Transverse colon (tissue), 4 donors: Measurements from ENCODE around the gene AKT3. TPM values are rescaled to one million over a fixed set of nuclear protein-coding genes. Genes with fewer than 3 reads are reported as not detected.

Source experiments
- DNase-seq: peaks from one replicate; pipeline ENCODE4 v3.0.0-alpha.2; 2019
- H3K27ac ChIP-seq, 4 donors: fragments of 200-600 bp; sonication (generic); 2 replicates each; pipeline ENCODE4 v1.5.1; 2016 to 2018; ENCODE audit warnings: inconsistent platforms in 4 of 4
- H3K27me3 ChIP-seq: fragments of 200-600 bp; sonication (generic); 2 replicates; pipeline ENCODE4 v1.5.1; 2017; ENCODE audit warnings: inconsistent platforms
- H3K36me3 ChIP-seq, 4 donors: fragments of 200-600 bp; sonication (generic); 2 replicates each; pipeline ENCODE4 v1.5.1; 2017 to 2019; ENCODE audit warnings: inconsistent platforms in 4 of 4
- H3K4me1 ChIP-seq, 4 donors: fragments of 200-600 bp; sonication (generic); 2 replicates each; pipeline ENCODE4 v1.5.1; 2017 to 2020; ENCODE audit warnings: inconsistent platforms in 4 of 4
- H3K4me3 ChIP-seq, 4 donors: fragments of 200-600 bp; sonication (generic); 1 replicate in 1 of 4; 2 replicates in 3 of 4; pipeline versions ENCODE4 v1.5.1 to v1.6.1; 2017 to 2019; ENCODE audit warnings: inconsistent platforms in 4 of 4
- H3K9me3 ChIP-seq, 2 donors: fragments of 200-600 bp; sonication (generic); 2 replicates each; pipeline ENCODE4 v1.5.1; 2017 to 2019; ENCODE audit warnings: inconsistent platforms in 2 of 2
- EP300 ChIP-seq: sonication (generic); formaldehyde crosslinking; IDR thresholded peaks from one replicate; pipeline ENCODE4 v1.6.1; 2017; ENCODE audit warnings: antibody characterized with exemption, low read depth
- POLR2A ChIP-seq: fragments of 450-650 bp; IDR thresholded peaks from one replicate; pipeline ENCODE4 v1.6.1; 2016; ENCODE audit warnings: antibody characterized with exemption, mild to moderate bottlenecking, moderate library complexity
- POLR2AphosphoS5 ChIP-seq, 3 donors: sonication (generic); formaldehyde crosslinking; IDR thresholded peaks; one replicate each; pipeline ENCODE4 v1.6.1; 2016; ENCODE audit warnings: antibody characterized with exemption in 3 of 3
- WGBS, 2 donors: methylation state at CpG; one replicate each; pipeline ENCODE4 v1.1.5; 2018; ENCODE audit warnings: low coverage in 1 of 2; 5-methylcytosine and 5-hydroxymethylcytosine counted together
- in situ Hi-C, 4 donors: fragments of 200-750 bp; cut with MboI; loops; one replicate each; pipeline versions ENCODE4 v1.15.0 to v1.15.1; 2017; ENCODE audit warnings: low sequenced_read_pairs in 3 of 4, low pct_ligation_motif_present in 1 of 4, low pct_unique_long_range_greater_than_20kb in 1 of 4
- intact Hi-C: fragments of 100-400 bp; cut with DNase I; formaldehyde crosslinking; loops from one replicate; pipeline ENCODE4 v1.15.1; 2023; ENCODE audit warnings: low total_unique reads
- total RNA-seq, 4 donors: library from RNA; depleted of rRNA; stranded (reverse); fragments of >200 nt; gene quantifications; one replicate each; pipeline ENCODE4 v1.1.0, GENCODE V29; 2016
- TF ChIP-seq, protein P1 (sequence below), 5 experiments: fragments of 200-600 bp in 3 of 5; fragments of 450-650 bp in 2 of 5; sonication (generic) in 3 of 5; IDR thresholded peaks; 1 replicate in 2 of 5; 2 replicates in 3 of 5; pipeline ENCODE4 v1.5.1; 2016 to 2017; ENCODE audit warnings: antibody characterized with exemption in 5 of 5, inconsistent platforms in 3 of 5, mild to moderate bottlenecking in 2 of 5, moderate library complexity in 1 of 5

The AKT3 gene
- total RNA-seq, 4 donors from 2014 or later = 9.8 to 27.2 (median 19.4) TPM

DNA sequence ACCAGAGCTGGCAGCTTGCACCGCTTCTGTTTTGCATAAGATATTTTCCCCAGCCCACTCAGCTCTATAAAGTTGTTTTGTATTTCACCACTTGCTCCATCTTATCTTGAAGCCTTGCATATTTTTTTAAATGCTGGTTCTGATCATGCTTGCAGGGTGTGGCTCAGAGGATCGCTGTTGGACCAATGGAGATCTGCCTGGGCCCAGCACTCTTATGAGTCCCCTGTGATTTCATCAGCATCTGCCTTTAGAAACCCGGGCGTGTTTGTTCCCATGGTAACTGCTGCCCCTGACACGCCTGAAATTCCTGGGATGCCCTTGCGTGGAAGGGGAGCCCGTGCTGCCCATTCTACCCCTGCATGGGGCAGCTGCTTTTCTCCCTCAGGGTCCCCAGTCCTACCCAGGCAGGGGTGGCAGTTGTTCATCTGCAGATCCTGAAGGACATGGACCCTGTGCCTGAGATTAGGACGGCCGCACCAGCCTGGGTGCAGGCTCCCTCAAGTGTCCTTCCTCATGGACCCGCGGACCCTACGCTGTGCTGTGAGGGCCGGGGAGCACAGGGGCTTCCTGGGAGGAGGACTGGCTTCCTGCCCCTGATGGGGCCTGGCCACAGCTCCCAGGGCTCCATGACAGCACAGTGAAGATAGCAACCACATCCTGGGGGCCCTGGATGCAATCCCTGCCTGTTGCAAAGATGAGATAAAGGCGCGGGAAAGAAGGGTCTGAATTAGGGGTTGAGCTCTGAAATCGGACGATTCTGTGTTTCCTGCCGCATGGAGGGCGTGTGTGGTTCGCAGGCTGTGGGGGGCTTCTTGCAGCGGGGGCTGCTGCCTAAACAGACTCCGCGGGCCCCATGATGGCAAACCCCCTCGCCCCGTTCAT is 367.7 kb downstream of the AKT3 start:
- Histone ChIP-seq H3K27me3 (no peaks in the 10 kb centered on the region), H3K9me3 (no peaks in the 10 kb centered on the region), H3K27ac (no peak overlapping the region), H3K4me1 (peaks cover 0 to 10% (median 7%) of the 10 kb centered on the region in 4 donors), H3K36me3 (no peaks in the 10 kb centered on the region), H3K4me3 (peak overlapping the region; percentile 14 to 49 (median 35))
- no peak for DNase-seq
- WGBS, 2 donors = 68 to 71% methylated on average over 1 to 25 of the region's 25 CpGs
- TF ChIP-seq POLR2A (no peak), POLR2AphosphoS5 (IDR thresholded peaks at IDR 0.05) (no peak), EP300 (no peak)
- TF ChIP-seq, protein P1, sequence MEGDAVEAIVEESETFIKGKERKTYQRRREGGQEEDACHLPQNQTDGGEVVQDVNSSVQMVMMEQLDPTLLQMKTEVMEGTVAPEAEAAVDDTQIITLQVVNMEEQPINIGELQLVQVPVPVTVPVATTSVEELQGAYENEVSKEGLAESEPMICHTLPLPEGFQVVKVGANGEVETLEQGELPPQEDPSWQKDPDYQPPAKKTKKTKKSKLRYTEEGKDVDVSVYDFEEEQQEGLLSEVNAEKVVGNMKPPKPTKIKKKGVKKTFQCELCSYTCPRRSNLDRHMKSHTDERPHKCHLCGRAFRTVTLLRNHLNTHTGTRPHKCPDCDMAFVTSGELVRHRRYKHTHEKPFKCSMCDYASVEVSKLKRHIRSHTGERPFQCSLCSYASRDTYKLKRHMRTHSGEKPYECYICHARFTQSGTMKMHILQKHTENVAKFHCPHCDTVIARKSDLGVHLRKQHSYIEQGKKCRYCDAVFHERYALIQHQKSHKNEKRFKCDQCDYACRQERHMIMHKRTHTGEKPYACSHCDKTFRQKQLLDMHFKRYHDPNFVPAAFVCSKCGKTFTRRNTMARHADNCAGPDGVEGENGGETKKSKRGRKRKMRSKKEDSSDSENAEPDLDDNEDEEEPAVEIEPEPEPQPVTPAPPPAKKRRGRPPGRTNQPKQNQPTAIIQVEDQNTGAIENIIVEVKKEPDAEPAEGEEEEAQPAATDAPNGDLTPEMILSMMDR (IDR thresholded peaks at IDR 0.05) = no peak
- intact Hi-C loops = no loop called here
- in situ Hi-C loops = no loop called here

DNA sequence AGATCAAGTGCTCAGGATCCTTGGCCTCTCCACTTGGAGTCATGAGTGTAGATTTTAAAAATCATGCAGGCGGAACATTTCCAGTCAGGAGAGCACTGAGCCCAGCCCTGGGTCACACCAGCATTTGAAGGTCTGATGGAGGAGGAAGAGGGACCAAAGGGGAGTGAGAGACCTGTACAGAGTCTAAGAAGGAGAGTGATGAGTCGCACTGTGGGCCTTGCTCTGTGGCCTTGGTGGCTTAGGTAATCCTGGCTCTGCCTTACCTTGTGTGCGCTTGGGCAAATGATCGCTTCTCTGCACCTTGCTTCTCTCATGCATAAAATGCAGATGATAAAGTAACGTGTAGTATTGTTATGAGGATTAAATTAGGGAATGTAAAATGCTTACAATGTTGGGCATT is 368.9 kb downstream of the AKT3 start:
- H3K27me3 ChIP-seq = no peaks in the 10 kb centered on the region
- no peak for DNase-seq
- H3K9me3 ChIP-seq = no peaks in the 10 kb centered on the region
- TF ChIP-seq EP300 = no peak
- TF ChIP-seq POLR2AphosphoS5 (IDR thresholded peaks at IDR 0.05) = no peak
- TF ChIP-seq POLR2A = no peak
- TF ChIP-seq, protein P1 (IDR thresholded peaks at IDR 0.05) = no peak
- intact Hi-C loops (no loop called here), in situ Hi-C loops (no loop called here)
- WGBS, 2 donors = 96 to 100% methylated on average over 4 to 5 of the region's 5 CpGs
- H3K4me1 ChIP-seq = peaks cover 0 to 10% (median 7%) of the 10 kb centered on the region in 4 donors
- H3K27ac ChIP-seq = no peak overlapping the region
- H3K36me3 ChIP-seq = no peaks in the 10 kb centered on the region
- H3K4me3 ChIP-seq = no peak overlapping the region

DNA sequence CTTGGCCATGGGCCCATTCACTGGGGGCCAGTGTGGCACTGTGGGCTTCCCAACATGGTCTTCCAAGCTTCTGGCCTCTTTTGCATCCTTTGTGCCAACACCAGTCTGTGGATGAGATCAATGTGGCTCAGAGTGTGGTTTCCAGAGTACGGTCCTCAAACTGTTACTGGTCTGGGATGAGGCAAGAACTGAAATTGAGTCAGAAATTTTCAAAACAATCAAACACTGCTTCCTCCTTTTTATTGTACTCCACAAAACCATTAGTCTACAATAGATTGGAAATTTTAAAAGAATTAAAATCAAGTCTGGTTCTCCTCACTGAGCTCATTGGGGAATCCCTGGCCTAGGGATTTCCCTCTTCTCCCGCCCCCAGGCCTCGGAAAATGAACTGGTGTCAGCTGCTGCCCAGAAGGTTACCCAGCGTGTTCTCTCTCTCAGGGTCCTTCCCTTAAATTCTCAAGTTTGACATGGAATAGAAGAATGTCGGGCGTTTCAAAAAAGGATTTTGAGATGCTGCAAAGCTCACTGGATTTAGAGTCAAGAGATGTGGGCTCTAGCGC is 372.2 kb downstream of the AKT3 start:
- Histone ChIP-seq H3K4me1 (peaks cover 0 to 16% (median 5%) of the 10 kb centered on the region in 4 donors), H3K27me3 (no peaks in the 10 kb centered on the region), H3K4me3 (no peak overlapping the region), H3K36me3 (no peaks in the 10 kb centered on the region), H3K9me3 (no peaks in the 10 kb centered on the region), H3K27ac (no peak overlapping the region)
- WGBS, 2 donors = 93 to 100% methylated on average over 3 to 7 of the region's 7 CpGs
- TF ChIP-seq POLR2AphosphoS5 (IDR thresholded peaks at IDR 0.05) (no peak), EP300 (no peak), POLR2A (no peak)
- TF ChIP-seq, protein P1 (IDR thresholded peaks at IDR 0.05) = no peak
- in situ Hi-C loops (no loop called here), intact Hi-C loops (no loop called here)
- no peak for DNase-seq

DNA sequence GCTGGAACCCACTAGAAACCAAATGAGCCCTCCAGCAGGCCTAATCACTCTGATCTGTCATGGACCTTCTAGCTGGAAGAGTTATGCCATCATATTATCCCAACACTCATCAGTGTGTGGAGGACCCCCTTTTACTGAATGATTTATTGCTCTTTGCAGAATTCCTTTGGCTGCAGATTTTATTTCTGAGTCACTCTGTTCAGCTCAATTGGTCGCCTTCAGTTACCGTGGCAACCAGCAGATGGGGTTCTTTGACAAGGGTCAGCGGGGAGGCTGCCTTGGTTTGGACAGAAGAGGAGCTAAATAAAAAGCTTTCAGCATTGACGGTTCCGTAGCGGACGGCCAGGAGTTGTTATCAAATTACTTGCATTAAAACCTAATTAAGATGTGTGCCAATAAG is 374.1 kb downstream of the AKT3 start:
- peaks cover 0 to 12% (median 2%) of the 10 kb centered on the region in 4 donors for H3K4me1 ChIP-seq
- H3K4me3 ChIP-seq = no peak overlapping the region
- DNase-seq = no peak
- H3K27me3 ChIP-seq = no peaks in the 10 kb centered on the region
- 94 to 95% methylated on average over 7 of the region's 7 CpGs for WGBS, 2 donors
- no peaks in the 10 kb centered on the region for H3K9me3 ChIP-seq
- H3K27ac ChIP-seq = no peak overlapping the region
- no peaks in the 10 kb centered on the region for H3K36me3 ChIP-seq
- in situ Hi-C loops (no loop called here), intact Hi-C loops (no loop called here)
- TF ChIP-seq, protein P1 (IDR thresholded peaks at IDR 0.05) = no peak
- TF ChIP-seq POLR2A = no peak
- TF ChIP-seq POLR2AphosphoS5 (IDR thresholded peaks at IDR 0.05) = no peak
- TF ChIP-seq EP300 = no peak
